Measurements from ENCODE around the gene MRPL28.
"Not testable (repeated sequence)": the region's sequence is repeated elsewhere in the genome, so short reads cannot be mapped to it uniquely, and the experiment has no call there.

MRPL28 gene

GRCh38 chr16:359067-359763 lies 11.1 kb downstream of the MRPL28 start:
- no peak for DNase-seq

GRCh38 chr16:356741-357140 lies 13.6 kb downstream of the MRPL28 start:
- no peak for DNase-seq

GRCh38 chr16:354971-355461 lies 15.3 kb downstream of the MRPL28 start:
- DNase-seq = no peak

- DNase-seq = no peak
Observed at GRCh38 chr16:354291-354881, 16.0 kb downstream of the MRPL28 start.

GRCh38 chr16:353404-354290 lies 16.7 kb downstream of the MRPL28 start:
- no peak for DNase-seq

- peak; percentile 97 for DNase-seq
Observed at GRCh38 chr16:352547-353403, 17.6 kb downstream of the MRPL28 start, which contains the start of gene AXIN1. TSS of gene AXIN1 (minus strand) at chr16:352723. CDS start at chr16:347025, 5,698 bp downstream.

- DNase-seq = no peak
Observed at GRCh38 chr16:351804-352520, 18.4 kb downstream of the MRPL28 start.

- DNase-seq = no peak
Observed at GRCh38 chr16:350203-350602, 20.1 kb downstream of the MRPL28 start.

GRCh38 chr16:349211-349610 lies 21.1 kb downstream of the MRPL28 start:
- no peak for DNase-seq

- DNase-seq = not testable (repeated sequence)
Observed at GRCh38 chr16:348495-348894, 21.8 kb downstream of the MRPL28 start.

- no peak for DNase-seq
Observed at GRCh38 chr16:347203-347602, 23.1 kb downstream of the MRPL28 start.

GRCh38 chr16:346587-346986 lies 23.8 kb downstream of the MRPL28 start:
- DNase-seq = no peak

GRCh38 chr16:345772-346171 lies 24.6 kb downstream of the MRPL28 start:
- no peak for DNase-seq

GRCh38 chr16:342455-343213 lies 27.7 kb downstream of the MRPL28 start:
- no peak for DNase-seq

- DNase-seq = not testable (repeated sequence)
Observed at GRCh38 chr16:341974-342336, 28.4 kb downstream of the MRPL28 start.

GRCh38 chr16:341095-341973 lies 29.0 kb downstream of the MRPL28 start:
- DNase-seq = not testable (repeated sequence)

- no peak for DNase-seq
Observed at GRCh38 chr16:340370-341091, 29.8 kb downstream of the MRPL28 start.

- no peak for DNase-seq
Observed at GRCh38 chr16:339680-340079, 30.7 kb downstream of the MRPL28 start.

- DNase-seq = no peak
Observed at GRCh38 chr16:337975-338575, 32.3 kb downstream of the MRPL28 start.
